SK-N-MC (cell line): ENCODE results near the gene ALG11.

ENCODE experiments used
- DNase-seq: peaks from one replicate; pipeline ENCODE4 v3.0.0-alpha.2; 2011; ENCODE audit warnings: low read depth, low spot score
- H3K27ac ChIP-seq: fragments of 200-600 bp; sonication (generic); 2 replicates; pipeline ENCODE4 v1.5.1; 2016; ENCODE audit warnings: mixed run types
- H3K36me3 ChIP-seq: fragments of 200-600 bp; sonication (generic); 2 replicates; pipeline ENCODE4 v1.6.1; 2017; ENCODE audit warnings: antibody characterized with exemption, low read length, mixed read lengths; ENCODE audit not compliant: insufficient read depth
- H3K4me3 ChIP-seq: fragments of 200-600 bp; sonication (generic); 2 replicates; pipeline ENCODE4 v1.5.1; 2016
- H3K9ac ChIP-seq: fragments of 200-600 bp; sonication (generic); 2 replicates; pipeline ENCODE4 v1.8.0; 2017; ENCODE audit warnings: mixed run types, mixed read lengths; ENCODE audit not compliant: insufficient read length
- H3K9me3 ChIP-seq: fragments of 200-600 bp; sonication (generic); 2 replicates; pipeline ENCODE4 v1.6.1; 2017; ENCODE audit warnings: low read depth, mild to moderate bottlenecking, antibody characterized with exemption, low read length, moderate library complexity, mixed read lengths
- EZH2 ChIP-seq: fragments of 200-600 bp; sonication (generic); IDR thresholded peaks from one replicate; pipeline ENCODE4 v1.6.1; 2017; ENCODE audit warnings: antibody characterized with exemption
- FOXP2 ChIP-seq: optimal IDR thresholded peaks from 2 replicates; pipeline ENCODE3; 2011; ENCODE audit warnings: mild to moderate bottlenecking, moderate library complexity; ENCODE audit not compliant: insufficient read depth; ENCODE audit errors: extremely low read length, control extremely low read depth
- POLR2AphosphoS5 ChIP-seq: IDR thresholded peaks from 2 replicates; pipeline ENCODE4 v1.6.1; 2012; ENCODE audit warnings: mild to moderate bottlenecking, low read depth, low read length, borderline replicate concordance

The ALG11 gene

GRCh38 chr13:52067237-52067636, 55.0 kb downstream of the ALG11 start:
- Histone ChIP-seq H3K9ac (no peak overlapping the region), H3K36me3 (no peaks in the 10 kb centered on the region), H3K4me3 (no peak overlapping the region), H3K27ac (no peak overlapping the region), H3K9me3 (no peaks in the 10 kb centered on the region)
- TF ChIP-seq FOXP2, result no peak
- TF ChIP-seq POLR2AphosphoS5, result no peak
- no peak for TF ChIP-seq EZH2
- no peak for DNase-seq

DNA sequence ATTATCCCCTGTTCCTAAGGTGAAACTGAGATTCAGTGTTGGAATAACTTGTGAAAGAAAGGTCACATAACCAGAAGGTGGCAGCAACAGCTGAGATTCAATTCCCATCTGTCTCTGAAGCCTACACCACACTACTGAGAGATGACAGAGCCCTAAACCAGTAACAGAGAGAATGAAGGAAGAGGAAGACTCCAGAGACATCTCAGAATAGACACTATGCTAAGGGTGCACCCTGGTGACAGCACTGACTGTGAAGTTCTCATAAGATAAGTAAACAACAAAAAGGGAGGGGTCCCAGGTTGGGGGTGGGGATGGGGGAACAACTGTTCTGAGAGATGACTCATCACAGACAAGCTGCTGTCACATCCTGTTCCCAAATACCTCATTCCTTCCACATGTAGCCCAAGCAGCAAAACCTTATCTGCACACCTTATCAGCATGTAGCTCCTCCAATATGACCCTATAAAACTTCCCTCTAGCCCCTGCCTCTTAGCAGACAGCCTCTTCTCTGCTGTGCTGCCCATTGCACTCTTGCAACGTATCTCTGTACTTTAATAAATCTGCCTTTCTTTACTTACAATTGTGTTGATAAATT, 58.8 kb downstream of the ALG11 start:
- no peak overlapping the region for H3K9ac ChIP-seq
- H3K36me3 ChIP-seq, result no peaks in the 10 kb centered on the region
- TF ChIP-seq EZH2, result no peak
- no peak for TF ChIP-seq POLR2AphosphoS5
- TF ChIP-seq FOXP2, result no peak
- no peaks in the 10 kb centered on the region for H3K9me3 ChIP-seq
- no peak overlapping the region for H3K4me3 ChIP-seq
- H3K27ac ChIP-seq, result no peak overlapping the region
- DNase-seq, result no peak
